IMR-90 (cell line): ENCODE data around the gene ARHGEF12.

Experiments used
- CEBPB ChIP-seq: IDR thresholded peaks from 2 replicates; pipeline ENCODE4 v1.6.1; 2012; ENCODE audit warnings: low read depth, low read length, improper control_type of control experiment
- CTCF ChIP-seq: conservative IDR thresholded peaks from 2 replicates; pipeline ENCODE4 v1.5.1; 2012; ENCODE audit warnings: mild to moderate bottlenecking, low read depth, low read length, improper control_type of control experiment

GRCh38 chr11:120398132-120398531 lies 61.9 kb downstream of the ARHGEF12 start:
- TF ChIP-seq CEBPB, result peak; percentile 23; the same call in 1 of the 2 replicates
- TF ChIP-seq CTCF, result no peak
